LNCAP (cell line): ENCODE measurements around the gene BCL6B.

Source experiments
- TF ChIP-seq, protein P1 (sequence below): fragments of 450-650 bp; IDR thresholded peaks from 2 replicates; pipeline ENCODE4 v1.5.1; 2017; ENCODE audit warnings: mild to moderate bottlenecking

Gene BCL6B

DNA sequence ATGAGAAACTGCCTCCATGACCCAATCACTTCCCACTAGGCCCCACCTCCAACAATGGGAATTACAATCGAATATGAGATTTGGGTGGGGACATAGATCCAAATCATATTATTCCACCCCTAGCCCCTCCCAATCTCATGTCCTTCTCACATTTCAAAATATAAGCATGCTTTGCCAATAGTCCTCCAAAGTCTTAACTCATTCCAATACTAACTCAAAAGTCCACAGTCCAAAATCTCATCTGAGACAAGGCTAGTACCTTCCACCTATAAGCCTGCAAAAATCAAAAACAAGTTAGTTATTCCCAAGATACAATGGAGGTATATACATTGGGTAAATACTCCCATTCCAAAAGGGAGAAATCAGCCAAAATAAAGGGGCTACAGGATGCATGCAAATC lies 44.3 kb downstream of the BCL6B start:
- TF ChIP-seq, protein P1, sequence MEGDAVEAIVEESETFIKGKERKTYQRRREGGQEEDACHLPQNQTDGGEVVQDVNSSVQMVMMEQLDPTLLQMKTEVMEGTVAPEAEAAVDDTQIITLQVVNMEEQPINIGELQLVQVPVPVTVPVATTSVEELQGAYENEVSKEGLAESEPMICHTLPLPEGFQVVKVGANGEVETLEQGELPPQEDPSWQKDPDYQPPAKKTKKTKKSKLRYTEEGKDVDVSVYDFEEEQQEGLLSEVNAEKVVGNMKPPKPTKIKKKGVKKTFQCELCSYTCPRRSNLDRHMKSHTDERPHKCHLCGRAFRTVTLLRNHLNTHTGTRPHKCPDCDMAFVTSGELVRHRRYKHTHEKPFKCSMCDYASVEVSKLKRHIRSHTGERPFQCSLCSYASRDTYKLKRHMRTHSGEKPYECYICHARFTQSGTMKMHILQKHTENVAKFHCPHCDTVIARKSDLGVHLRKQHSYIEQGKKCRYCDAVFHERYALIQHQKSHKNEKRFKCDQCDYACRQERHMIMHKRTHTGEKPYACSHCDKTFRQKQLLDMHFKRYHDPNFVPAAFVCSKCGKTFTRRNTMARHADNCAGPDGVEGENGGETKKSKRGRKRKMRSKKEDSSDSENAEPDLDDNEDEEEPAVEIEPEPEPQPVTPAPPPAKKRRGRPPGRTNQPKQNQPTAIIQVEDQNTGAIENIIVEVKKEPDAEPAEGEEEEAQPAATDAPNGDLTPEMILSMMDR: no peak

DNA sequence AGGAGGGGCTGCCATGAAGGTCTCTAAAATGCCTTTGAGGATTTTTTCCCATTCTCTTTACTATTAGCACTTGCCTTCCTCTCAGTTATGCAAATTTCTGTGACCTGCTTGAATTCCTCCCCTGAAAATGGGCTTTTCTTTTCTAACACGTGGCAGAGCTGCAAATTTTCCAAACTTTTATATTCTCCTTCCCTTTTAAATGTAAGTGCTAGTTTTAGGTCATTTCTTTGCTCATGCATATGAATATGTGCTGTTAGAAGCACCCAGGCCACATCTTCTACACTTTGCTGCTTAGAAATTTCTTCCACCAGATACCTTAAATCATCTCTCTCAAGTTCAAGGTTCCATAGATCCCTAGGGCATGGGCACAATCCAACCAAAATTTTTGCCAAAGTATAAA lies 45.4 kb downstream of the BCL6B start:
- TF ChIP-seq, protein P1: no peak

DNA sequence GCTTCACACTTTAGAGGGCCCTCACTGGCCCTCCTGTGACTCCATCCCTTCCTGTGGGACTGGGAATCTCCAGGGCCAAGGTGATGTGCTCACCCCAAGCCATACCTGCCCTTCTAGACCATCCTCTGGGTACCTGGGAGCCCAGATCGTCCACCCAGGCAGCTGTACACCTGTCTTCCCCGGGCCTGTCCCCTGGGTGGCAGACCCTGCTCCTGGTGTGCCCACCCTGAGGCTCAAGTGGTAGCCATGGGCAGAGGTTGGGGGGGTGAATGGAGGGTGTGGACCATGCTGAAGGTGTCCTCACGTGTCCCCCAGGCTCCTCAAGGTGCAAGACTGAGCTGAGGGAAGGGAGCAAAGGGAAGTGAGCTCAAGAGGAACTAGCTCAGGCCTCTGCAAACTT lies 47.9 kb downstream of the BCL6B start:
- TF ChIP-seq, protein P1: no peak

DNA sequence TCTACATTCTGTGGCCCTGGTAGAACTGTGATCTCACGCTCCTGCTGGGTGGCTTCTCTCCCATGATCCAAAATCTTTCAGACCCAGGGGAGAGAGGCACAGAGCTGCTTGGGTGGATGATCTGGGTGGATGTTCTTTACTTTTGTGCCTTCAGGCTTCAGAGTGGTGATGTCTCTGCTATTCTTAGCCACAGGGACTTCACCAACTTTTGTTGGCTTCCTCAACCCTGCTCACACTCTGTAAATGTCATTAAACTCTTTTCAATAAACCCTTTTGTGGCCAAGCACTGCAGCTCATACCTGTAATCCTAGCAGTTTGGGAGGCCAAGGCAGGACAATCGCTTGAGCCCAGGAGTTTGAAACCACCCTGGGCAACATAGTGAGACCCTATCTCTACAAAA lies 49.6 kb downstream of the BCL6B start:
- TF ChIP-seq, protein P1: no peak

DNA sequence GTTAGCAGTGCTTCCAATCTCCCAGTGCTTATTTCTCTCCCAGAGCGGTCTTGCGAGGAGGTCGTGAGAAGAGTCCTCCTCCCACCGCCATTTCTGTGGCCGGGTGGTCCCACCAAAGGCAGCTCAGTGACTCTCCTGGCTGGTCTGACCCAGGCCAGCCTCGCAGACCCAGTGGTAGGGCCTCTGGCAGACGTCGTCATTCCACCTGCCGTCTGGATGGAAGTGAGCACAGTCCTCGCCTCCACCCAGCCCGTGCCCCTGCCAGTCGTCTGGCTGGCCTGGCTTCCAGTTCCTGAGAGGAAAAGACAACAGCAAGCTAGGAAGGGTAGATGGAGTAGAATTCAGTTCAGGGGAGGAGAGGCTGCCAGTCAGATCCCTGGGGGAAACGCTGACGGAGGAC lies 52.1 kb downstream of the BCL6B start:
- TF ChIP-seq, protein P1: no peak

DNA sequence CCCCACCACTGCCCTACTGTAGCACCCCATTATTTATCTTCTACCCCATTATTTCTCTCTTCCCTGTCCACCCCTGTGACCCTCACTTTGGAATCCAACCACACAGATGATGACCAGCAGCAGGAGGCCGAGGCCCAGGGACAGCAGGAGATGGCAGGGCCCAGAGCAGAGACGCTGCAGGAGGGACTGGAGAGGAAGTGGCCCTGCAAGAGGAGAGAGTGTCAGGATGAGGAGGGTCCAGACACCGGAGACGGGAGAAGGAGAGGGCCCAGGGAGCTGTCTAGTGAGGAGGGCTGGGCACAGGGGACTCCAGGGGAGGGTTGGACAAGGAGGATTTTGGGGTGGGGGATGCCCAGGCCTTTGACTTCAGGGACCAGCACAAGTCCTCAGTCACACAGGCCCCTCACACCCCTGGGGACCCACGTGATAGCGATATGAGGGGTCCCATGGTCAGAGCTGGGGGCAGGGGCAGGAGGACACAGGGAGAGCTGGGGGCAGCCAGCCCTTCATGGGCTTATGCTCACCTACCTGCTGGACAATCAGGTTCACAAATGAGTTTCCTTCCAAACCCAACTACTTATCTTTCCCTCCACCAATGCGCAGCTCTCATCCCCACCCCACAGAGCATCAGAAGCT lies 55.2 kb downstream of the BCL6B start:
- TF ChIP-seq, protein P1: no peak

DNA sequence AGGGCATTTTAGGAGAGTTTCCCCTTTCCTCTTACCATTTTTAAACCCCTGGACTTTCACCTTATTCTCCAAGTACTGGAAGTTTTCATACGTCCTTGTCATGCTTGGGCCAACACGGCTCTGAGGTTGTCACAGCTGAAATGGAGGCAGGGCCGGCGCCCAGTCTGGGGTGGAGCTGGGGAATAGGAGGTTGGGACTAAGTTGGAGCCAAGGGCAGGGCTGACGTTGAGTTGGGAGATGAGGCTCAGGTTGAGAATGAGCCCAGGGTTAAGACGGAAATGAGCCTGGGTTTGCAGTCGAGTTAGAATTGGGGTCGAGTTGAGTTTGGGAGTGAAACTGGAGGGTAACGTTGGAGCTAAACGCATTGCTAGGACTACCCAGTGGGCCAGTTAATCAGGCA lies 55.9 kb downstream of the BCL6B start:
- TF ChIP-seq, protein P1: no peak
